Activated naive CD4-positive, alpha-beta T cell treated with anti-CD3 and anti-CD28 coated beads, Interleukin-2, amount 50 U/mL, for 72 hours (primary cell): Measurements from ENCODE around the gene FNBP1. TPM values are rescaled to one million over a fixed set of nuclear protein-coding genes. Genes with fewer than 3 reads are reported as not detected.

Experiments used
- ATAC-seq, 2 donors: fragments of 150-1000 bp; cut with Tn5 transposase; 2 replicates each; pipeline ENCODE4 v1.10.0; 2021; ENCODE audit warnings: mild to moderate bottlenecking in 2 of 2, moderate library complexity in 2 of 2
- DNase-seq, 2 donors: peaks; one replicate each; pipeline ENCODE4 v3.0.0; 2021 to 2022; ENCODE audit warnings: low spot score in 2 of 2
- H3K27ac Mint-ChIP-seq, 2 donors: one replicate each; pipeline ENCODE4 v1.8.0; 2022; ENCODE audit warnings: mild to moderate bottlenecking in 2 of 2, mixed read lengths in 2 of 2
- H3K36me3 Mint-ChIP-seq, 2 donors: one replicate each; pipeline ENCODE4 v1.8.0; 2022; ENCODE audit warnings: mixed read lengths in 2 of 2
- H3K9me3 Mint-ChIP-seq, 2 donors: one replicate each; pipeline ENCODE4 v1.8.0; 2022; ENCODE audit warnings: mixed read lengths in 2 of 2
- total RNA-seq, 2 donors: library from RNA; stranded (reverse); gene quantifications; one replicate each; pipeline ENCODE4 v1.2.3, GENCODE V29; 2022

FNBP1 gene
- total RNA-seq, 2 donors from 2014 or later: 183 to 199 TPM

GRCh38 chr9:129888293-129889121 is 154.5 kb downstream of the FNBP1 start:
- H3K36me3 Mint-ChIP-seq: peaks cover 40 to 45% of the 10 kb centered on the region in 2 donors
- peak overlapping the region; percentile 98 to 100 for H3K27ac Mint-ChIP-seq
- no peaks in the 10 kb centered on the region for H3K9me3 Mint-ChIP-seq
- DNase-seq (peak; percentile 86 to 97), ATAC-seq (peak; percentile 62 to 67)

GRCh38 chr9:129887334-129888292 is 155.4 kb downstream of the FNBP1 start:
- Mint-ChIP-seq H3K36me3 (peaks cover 39 to 40% of the 10 kb centered on the region in 2 donors), H3K9me3 (no peaks in the 10 kb centered on the region), H3K27ac (peak overlapping the region; percentile 98 to 100)
- DNase-seq (peak; percentile 51 to 81), ATAC-seq (peak; percentile 20 to 24)

- H3K36me3 Mint-ChIP-seq: peaks cover 32 to 35% of the 10 kb centered on the region in 2 donors
Measured at GRCh38 chr9:129886226-129887174, 156.5 kb downstream of the FNBP1 start.

DNA sequence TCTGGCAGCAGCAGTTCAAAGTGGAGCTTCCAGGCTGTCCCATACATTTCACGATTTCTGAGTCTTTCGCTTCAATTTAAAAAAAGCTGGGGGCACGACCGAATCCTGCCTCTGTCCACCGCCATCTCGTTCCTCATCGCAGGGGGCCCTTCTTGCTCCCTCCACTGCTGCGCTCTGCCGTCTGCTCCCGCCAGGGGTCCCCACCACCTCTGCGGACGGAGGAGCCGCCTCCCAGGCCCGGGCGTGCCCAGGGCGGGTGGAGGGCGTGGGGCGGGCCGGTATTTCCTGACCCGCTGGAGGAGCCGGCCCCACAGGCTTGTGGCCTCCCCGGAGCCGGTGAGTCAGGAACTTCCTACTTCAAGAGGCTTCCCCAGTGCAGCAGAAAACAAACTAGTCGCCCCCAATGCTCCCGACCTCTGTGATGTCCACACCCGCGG is 157.3 kb downstream of the FNBP1 start:
- DNase-seq: peak; percentile 92 to 93
- peak; percentile 36 to 38 for ATAC-seq
- Mint-ChIP-seq H3K9me3 (no peaks in the 10 kb centered on the region), H3K27ac (peak overlapping the region; percentile 97 to 98), H3K36me3 (peaks cover 24 to 27% of the 10 kb centered on the region in 2 donors)

More at GRCh38 chr9:129886226-129887174, 156.5 kb downstream of the FNBP1 start:
- DNase-seq (peak; percentile 62 to 75), ATAC-seq (peak in 1 of 2 donors; percentile 16)
- Mint-ChIP-seq H3K27ac (peak overlapping the region; percentile 98 to 100), H3K9me3 (no peaks in the 10 kb centered on the region)

GRCh38 chr9:129885018-129885669 is 157.8 kb downstream of the FNBP1 start:
- Mint-ChIP-seq H3K27ac (peak overlapping the region; percentile 97 to 98), H3K9me3 (no peaks in the 10 kb centered on the region), H3K36me3 (peaks cover 23% of the 10 kb centered on the region in 2 donors)
- peak; percentile 58 to 73 for DNase-seq
- peak in 1 of 2 donors; percentile 4 for ATAC-seq

- Mint-ChIP-seq H3K36me3 (peaks cover 16 to 17% of the 10 kb centered on the region in 2 donors), H3K27ac (peak overlapping the region; percentile 97 to 98), H3K9me3 (no peaks in the 10 kb centered on the region)
- DNase-seq (peak; percentile 93 to 96), ATAC-seq (peak; percentile 47 to 56)
Measured at GRCh38 chr9:129884220-129885017, 158.6 kb downstream of the FNBP1 start.

DNA sequence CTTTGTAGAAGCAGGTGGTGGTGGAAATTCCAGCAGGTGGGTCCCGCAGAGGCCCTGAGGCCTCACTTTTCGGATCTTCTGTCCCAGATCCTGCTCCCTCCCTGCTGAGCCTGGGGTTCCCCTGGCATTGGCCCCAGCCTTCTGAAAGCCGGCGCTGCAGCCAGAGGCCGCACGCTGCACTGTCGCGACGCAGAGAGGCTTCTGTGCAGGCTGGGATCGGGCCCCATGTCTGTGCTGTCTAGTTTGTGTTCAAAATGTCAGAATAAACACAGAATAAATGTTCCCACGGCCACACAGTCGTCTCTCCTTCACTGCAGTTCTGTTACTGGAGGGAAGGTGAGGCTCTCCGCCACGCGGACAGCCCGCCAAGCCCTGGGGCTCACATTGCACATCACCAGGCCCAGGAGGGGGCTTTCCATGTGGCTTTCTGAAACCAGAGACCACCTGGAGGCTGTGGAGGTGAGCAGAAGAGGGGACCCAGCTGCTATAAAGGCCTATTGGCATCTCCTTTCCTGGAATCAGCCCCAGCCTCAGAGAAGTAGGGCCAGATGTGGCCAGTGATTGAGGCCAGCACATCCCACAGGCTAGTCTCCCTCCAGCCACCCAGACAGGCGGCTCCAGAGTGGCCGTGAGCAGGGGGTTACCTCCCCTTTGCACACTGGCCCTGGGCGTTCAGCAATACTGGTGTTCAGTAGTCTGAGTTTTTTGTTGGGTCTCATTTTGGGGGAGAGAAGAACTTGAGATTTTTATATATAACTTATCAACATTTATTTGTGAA is 161.3 kb downstream of the FNBP1 start:
- DNase-seq (no peak), ATAC-seq (no peak)
- Mint-ChIP-seq H3K27ac (peak overlapping the region; percentile 57 to 85), H3K9me3 (no peaks in the 10 kb centered on the region), H3K36me3 (peaks cover 6 to 14% of the 10 kb centered on the region in 2 donors)

DNA sequence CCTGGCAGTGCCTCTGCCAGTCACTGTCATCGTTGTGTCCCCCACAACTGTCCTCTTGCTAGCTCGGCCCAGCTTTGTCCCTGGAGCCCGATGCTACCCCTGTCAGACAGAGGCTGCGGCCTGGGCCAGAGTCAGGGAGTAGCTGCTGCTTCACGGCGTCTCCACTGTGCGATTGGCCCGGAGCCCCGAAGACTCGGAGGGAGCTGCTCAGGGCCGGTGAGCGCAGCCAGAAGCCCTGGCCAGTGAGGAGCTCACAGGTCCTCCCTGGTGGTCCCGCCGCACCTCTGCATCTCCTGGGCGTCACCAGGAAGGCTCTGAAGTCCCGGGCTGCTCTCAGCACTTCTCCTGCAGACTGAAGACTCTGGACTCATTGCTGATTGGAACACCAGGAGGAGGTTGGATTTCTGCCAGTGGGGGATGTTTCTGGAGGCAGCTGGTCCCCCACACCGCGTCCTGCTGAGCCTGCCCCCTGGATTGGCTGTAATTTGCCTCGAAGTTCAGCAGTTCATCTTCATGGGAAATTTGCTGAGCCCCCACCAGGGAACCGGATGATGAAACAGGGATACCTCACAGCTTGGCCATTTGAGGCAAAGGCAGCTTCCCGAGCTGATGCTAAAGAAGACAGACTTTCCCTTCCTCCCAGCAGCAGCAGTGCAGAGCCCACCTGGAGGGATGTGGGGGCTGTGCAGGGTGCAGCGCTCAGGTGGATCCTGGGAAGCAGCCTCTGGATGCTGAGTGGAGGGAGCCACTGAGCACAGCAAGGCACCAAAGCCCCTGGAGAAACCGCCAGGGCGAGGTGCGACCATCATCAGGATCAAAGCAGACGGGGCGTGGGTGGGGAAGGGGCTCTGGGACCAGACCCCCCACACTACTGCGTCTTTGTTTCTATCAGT is 162.1 kb downstream of the FNBP1 start:
- DNase-seq (no peak), ATAC-seq (no peak)
- Mint-ChIP-seq H3K9me3 (no peaks in the 10 kb centered on the region), H3K27ac (peak overlapping the region; percentile 37 to 85), H3K36me3 (peaks cover 6 to 14% of the 10 kb centered on the region in 2 donors)

GRCh38 chr9:129879991-129880653 is 162.9 kb downstream of the FNBP1 start:
- H3K27ac Mint-ChIP-seq: peak overlapping the region in 1 of 2 donors; percentile 81

GRCh38 chr9:129879103-129879699 is 163.8 kb downstream of the FNBP1 start:
- ATAC-seq: no peak

More at GRCh38 chr9:129879991-129880653, 162.9 kb downstream of the FNBP1 start:
- H3K36me3 Mint-ChIP-seq: peaks cover 6 to 9% of the 10 kb centered on the region in 2 donors
- no peak for ATAC-seq
- no peak for DNase-seq
- H3K9me3 Mint-ChIP-seq: no peaks in the 10 kb centered on the region

GRCh38 chr9:129878291-129878690 is 164.7 kb downstream of the FNBP1 start:
- no peak for DNase-seq
- Mint-ChIP-seq H3K36me3 (peaks cover 0 to 8% of the 10 kb centered on the region in 2 donors), H3K9me3 (no peaks in the 10 kb centered on the region), H3K27ac (peak overlapping the region in 1 of 2 donors; percentile 65)
- peak in 1 of 2 donors; percentile 5 for ATAC-seq

More at GRCh38 chr9:129879103-129879699, 163.8 kb downstream of the FNBP1 start:
- Mint-ChIP-seq H3K36me3 (no peaks in the 10 kb centered on the region), H3K27ac (no peak overlapping the region), H3K9me3 (no peaks in the 10 kb centered on the region)
- no peak for DNase-seq

DNA sequence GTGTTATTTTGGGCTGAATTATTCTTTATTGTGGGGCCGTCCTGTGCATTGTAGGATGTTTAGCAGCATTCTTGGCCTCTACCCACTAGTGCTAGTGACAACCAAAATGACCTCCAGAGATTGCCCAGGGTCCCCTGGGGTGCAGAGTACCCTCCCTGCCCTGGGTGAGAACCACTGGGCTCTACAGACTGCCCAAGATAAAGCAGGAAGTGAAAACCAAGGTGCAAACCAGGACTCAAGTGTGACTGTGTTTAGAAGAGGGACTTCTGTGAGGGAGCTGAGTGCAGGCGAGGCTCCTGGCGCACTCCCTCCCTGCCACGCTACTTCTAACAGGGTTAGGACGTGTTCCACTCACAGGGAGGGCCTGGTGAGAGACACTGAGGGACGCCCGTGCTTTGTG is 166.2 kb downstream of the FNBP1 start:
- Mint-ChIP-seq H3K9me3 (no peaks in the 10 kb centered on the region), H3K36me3 (peaks cover 0 to 9% of the 10 kb centered on the region in 2 donors), H3K27ac (peak overlapping the region; percentile 29 to 41)
- DNase-seq (no peak), ATAC-seq (no peak)
